HUES64 (cell line): Measurements from ENCODE around the gene ANP32B.
"Not testable (repeated sequence)": the region's sequence is repeated elsewhere in the genome, so short reads cannot be mapped to it uniquely, and the experiment has no call there.

Experiments used
- H3K27ac ChIP-seq: 2 replicates; pipeline ENCODE4 v1.7.0; 2013; ENCODE audit warnings: low read depth, low read length, inconsistent platforms
- H3K27me3 ChIP-seq: 2 replicates; pipeline ENCODE4 v1.6.1; 2013; ENCODE audit warnings: mild to moderate bottlenecking, low read length; ENCODE audit not compliant: insufficient read depth
- H3K36me3 ChIP-seq: 2 replicates; pipeline ENCODE4 v1.6.1; 2013; ENCODE audit warnings: mild to moderate bottlenecking, low read length; ENCODE audit not compliant: insufficient read depth
- H3K4me1 ChIP-seq: 2 replicates; pipeline ENCODE4 v1.6.1; 2013; ENCODE audit warnings: mild to moderate bottlenecking, low read length, moderate library complexity; ENCODE audit not compliant: insufficient read depth
- H3K4me3 ChIP-seq: 2 replicates; pipeline ENCODE4 v1.5.1; 2013; ENCODE audit warnings: mild to moderate bottlenecking, low read length, moderate library complexity
- H3K9ac ChIP-seq: 2 replicates; pipeline ENCODE4 v1.6.1; 2013; ENCODE audit warnings: mild to moderate bottlenecking, low read depth, low read length
- H3K9me3 ChIP-seq: 2 replicates; pipeline ENCODE4 v1.6.1; 2013; ENCODE audit warnings: low read depth, low read length; ENCODE audit not compliant: insufficient read depth
- WGBS: fragments of 150-250, 120-280 bp; methylation state at CpG from one replicate; pipeline ENCODE4 v1.1.7; 2013; ENCODE audit warnings: missing lambda C conversion rate; 5-methylcytosine and 5-hydroxymethylcytosine counted together

ANP32B gene

DNA sequence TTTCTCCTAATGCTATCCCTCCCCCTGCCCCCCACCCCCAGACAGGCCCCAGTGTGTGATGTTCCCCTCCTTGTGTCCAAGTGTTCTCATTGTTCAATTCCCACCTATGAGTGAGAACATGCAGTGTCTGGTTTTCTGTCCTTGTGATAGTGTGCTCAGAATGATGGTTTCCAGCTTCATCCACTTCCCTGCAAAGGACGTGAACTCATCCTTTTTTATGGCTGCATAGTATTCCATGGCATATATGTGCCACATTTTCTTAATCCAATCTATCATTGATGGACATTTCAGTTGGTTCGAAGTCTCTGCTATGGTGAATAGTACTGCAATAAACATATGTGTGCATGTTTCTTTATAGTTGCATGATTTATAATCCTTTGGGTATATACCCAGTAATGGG is 37.7 kb upstream of the ANP32B start:
- not testable (repeated sequence) for H3K9ac ChIP-seq, H3K9me3 ChIP-seq
- 81% methylated on average over 2 of the region's 2 CpGs for WGBS

DNA sequence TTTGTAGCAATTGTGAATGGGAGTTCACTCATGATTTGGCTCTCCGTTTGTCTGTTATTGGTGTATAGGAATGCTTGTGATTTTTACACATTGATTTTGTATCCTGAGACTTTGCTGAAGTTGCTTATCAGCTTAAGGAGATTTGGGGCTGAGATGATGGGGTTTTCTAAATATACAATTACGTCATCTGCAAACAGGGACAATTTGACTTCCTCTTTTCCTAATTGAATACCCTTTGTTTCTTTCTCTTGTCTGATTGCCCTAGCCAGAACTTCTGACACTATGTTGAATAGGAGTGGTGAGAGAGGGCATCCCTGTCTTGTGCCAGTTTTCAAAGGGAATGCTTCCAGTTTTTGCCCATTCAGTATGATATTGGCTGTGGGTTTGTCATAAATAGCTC is 36.0 kb upstream of the ANP32B start:
- WGBS: no CpG with 5 or more reads among the region's 2 CpGs
- H3K36me3 ChIP-seq: not testable (repeated sequence)

More for the DNA sequence above, 37.7 kb upstream of the ANP32B start:
- not testable (repeated sequence) for H3K4me1 ChIP-seq, H3K27ac ChIP-seq, H3K36me3 ChIP-seq, H3K4me3 ChIP-seq
- H3K27me3 ChIP-seq: peaks cover 44% of the 10 kb centered on the region

DNA sequence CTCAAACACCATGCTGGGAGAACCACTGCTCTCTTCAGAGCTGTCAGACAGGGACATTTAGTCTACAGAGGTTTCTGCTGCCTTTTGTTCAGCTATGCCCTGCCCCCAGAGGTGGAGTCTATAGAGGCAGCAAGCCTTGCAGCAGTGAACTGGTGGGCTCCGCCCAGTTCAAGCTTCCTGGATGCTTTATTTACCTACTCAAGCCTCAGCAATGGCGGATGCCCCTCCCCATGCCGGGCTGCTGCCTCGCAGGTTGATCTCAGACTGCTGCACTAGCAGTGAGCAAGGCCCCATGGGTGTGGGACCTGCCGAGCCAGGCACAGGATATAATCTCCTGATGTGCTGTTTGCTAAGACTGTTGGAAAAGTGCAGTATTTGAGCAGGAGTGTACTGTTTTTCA is 32.3 kb upstream of the ANP32B start:
- WGBS: 79% methylated on average over 5 of the region's 5 CpGs
- not testable (repeated sequence) for H3K36me3 ChIP-seq, H3K9me3 ChIP-seq, H3K4me3 ChIP-seq, H3K27ac ChIP-seq, H3K27me3 ChIP-seq, H3K4me1 ChIP-seq, H3K9ac ChIP-seq

More for the DNA sequence above, 36.0 kb upstream of the ANP32B start:
- not testable (repeated sequence) for H3K4me3 ChIP-seq, H3K9ac ChIP-seq, H3K27ac ChIP-seq, H3K4me1 ChIP-seq, H3K9me3 ChIP-seq
- H3K27me3 ChIP-seq: peaks cover 28% of the 10 kb centered on the region

DNA sequence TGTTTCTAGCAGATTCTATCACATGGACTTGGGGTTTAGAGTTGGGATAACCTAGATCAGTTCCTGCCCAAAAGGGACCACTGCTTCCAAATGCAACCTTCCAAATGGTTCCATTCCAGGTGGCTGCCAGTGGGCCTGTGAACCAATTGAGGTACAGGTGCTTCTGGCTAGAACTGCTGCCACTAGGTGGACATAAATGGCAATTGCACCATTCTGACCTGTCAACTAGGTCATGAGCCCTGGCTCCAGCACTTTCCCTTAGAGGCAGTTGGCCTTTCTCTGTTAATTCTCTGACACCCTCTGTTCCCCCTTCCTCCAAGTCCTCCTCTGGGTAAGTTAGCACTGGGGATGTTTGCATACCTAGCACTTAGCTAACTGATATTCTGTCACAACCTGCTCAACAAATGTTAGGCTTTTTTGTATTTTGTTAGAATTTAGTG is 28.6 kb upstream of the ANP32B start:
- H3K27ac ChIP-seq: no peak overlapping the region
- H3K9ac ChIP-seq: no peak overlapping the region

DNA sequence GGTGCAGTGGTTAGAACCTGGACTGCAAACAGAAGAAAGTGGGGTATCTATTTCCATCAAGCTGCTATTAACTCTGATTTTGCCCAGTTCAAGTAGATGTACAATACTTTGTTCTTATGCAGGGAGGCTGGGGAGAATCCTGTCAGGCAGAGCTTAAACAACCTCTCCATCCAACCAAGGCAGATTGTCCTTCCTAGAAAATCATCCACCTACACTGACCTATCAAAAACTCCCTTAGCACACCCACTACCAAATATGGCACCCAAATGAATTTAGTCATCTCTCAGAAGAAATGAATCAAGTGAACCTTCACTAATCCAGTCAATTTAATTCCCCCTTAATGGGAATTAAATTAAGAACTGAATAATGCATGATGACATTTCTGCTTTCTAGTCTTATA is 26.8 kb upstream of the ANP32B start:
- Histone ChIP-seq H3K4me1 (no peaks in the 10 kb centered on the region), H3K9ac (no peak overlapping the region), H3K27ac (no peak overlapping the region), H3K36me3 (no peaks in the 10 kb centered on the region), H3K27me3 (peaks cover 6% of the 10 kb centered on the region; the same call in 1 of the 2 replicates), H3K9me3 (0 out of 2 replicates have a peak, but pooled peaks cover 2% of the 10 kb centered on the region), H3K4me3 (no peak overlapping the region)

More for the DNA sequence above, 28.6 kb upstream of the ANP32B start:
- peaks cover 6% of the 10 kb centered on the region; the same call in 1 of the 2 replicates for H3K27me3 ChIP-seq
- no peaks in the 10 kb centered on the region for H3K4me1 ChIP-seq
- H3K4me3 ChIP-seq: no peak overlapping the region
- no peaks in the 10 kb centered on the region for H3K36me3 ChIP-seq
- peaks cover 6% of the 10 kb centered on the region; the same call in 1 of the 2 replicates for H3K9me3 ChIP-seq

DNA sequence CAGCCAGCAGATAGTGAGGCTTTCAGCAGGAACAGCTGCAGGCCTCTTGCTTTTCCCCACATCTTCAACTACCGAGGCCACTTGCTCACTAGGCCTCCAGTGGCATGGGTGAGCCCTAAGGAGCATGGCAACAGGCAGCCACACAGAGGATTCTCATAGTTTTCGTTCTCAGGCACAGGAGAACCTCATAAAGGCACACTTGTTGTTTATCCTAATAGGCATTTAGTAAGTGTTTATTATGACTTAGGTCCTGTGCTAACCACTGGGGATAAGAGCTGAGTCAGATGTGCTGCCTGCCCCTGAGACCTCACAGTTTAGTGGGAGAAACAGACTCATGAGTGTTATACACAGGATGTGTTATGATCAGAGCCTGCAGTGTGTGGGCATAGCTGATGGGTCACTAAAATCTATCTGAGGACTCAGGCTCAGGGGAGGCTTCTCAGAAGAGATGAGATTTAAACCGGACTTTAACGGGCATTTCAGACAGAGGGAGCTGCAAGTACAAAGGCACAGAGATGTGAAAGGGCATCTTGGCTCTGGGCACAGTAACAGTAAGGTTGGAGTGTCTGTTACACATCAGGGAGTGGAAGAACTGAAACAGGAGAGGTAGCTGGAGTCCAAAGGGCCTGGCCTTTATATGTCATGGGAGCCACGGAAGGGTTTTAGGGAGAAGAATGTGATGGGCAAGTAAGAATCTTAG is 24.2 kb upstream of the ANP32B start:
- H3K9me3 ChIP-seq: no peaks in the 10 kb centered on the region
- WGBS: 82% methylated on average over 5 of the region's 5 CpGs
- H3K9ac ChIP-seq: no peak overlapping the region
- H3K27ac ChIP-seq: no peak overlapping the region
- H3K36me3 ChIP-seq: no peaks in the 10 kb centered on the region
- H3K27me3 ChIP-seq: peaks cover 24% of the 10 kb centered on the region
- H3K4me1 ChIP-seq: no peaks in the 10 kb centered on the region
- no peak overlapping the region for H3K4me3 ChIP-seq

DNA sequence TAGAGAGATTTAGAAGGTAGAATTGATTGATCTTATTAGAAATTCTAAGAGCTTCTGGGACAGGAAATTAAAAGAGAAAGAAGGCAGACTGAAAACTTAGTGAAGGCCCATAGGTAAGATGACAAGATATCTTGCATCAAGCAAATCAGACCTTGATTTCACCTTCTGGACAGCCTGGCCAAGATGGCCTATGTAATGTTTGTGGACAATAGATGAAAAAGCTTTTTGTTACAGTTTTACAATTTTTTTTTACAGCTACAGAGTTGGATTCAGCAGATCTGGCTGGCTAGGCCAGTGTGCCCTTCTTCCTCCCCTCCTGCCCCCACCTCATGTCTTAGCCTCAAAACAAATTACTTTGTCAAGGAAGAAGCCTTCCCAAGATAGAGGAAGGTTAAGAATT is 23.6 kb upstream of the ANP32B start:
- no peaks in the 10 kb centered on the region for H3K36me3 ChIP-seq
- H3K27me3 ChIP-seq: peaks cover 29% of the 10 kb centered on the region
- H3K9ac ChIP-seq: no peak overlapping the region
- no peaks in the 10 kb centered on the region for H3K9me3 ChIP-seq
- H3K4me1 ChIP-seq: no peaks in the 10 kb centered on the region
- H3K27ac ChIP-seq: no peak overlapping the region
- H3K4me3 ChIP-seq: no peak overlapping the region

DNA sequence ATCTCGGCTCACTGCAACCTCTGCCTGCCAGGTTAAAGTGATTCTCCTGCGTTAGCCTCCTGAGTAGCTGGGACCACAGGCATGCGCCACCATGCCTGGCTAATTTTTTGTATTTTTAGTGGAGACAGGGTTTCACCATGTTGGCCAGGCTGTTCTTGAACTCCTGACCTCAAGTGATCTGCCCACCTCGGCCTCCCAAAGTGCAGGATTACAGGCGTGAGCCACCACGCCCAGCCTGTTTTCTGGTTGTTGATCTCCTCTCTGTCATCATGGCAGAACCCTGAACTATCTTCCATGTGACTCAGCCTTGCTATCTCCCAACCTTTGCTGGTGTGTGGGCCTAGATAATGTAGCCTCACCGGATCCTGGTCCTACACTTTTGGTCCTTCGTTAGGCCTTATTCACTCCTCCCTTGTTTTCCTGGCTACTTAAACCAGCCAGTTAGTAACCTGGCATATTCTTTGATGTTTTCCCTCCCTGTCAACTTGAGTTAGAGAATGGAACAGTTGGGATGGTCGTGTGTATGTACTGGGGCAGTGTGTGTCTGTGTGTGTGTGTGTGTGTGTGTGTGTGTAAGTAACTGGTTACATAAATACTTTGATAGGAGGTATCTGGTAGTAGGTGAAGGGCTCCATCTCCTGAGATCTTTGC is 22.3 kb upstream of the ANP32B start:
- H3K36me3 ChIP-seq, H3K9ac ChIP-seq, H3K27ac ChIP-seq, H3K4me1 ChIP-seq, H3K4me3 ChIP-seq, H3K9me3 ChIP-seq: not testable (repeated sequence)
- H3K27me3 ChIP-seq: peaks cover 41% of the 10 kb centered on the region
- WGBS: 88% methylated on average over 9 of the region's 9 CpGs

DNA sequence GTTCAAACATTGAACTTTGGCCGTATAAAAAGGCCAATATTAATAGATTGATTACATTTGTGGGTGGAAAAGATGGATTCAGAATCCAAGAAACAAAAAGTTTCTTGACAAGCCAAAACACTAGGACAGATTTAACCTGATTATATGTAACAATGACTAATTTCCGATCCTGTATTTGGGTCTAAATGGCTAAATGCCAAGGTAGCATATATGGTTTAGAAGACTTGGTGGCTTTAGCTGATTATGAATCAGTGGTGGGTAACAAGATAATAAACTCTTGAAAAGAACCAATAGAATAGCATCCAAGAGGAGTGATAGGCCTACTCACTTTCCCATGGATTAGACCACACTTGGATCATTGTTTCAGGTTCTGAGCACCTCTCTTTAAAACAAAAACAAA is 21.8 kb upstream of the ANP32B start:
- H3K27ac ChIP-seq: no peak overlapping the region
- no peaks in the 10 kb centered on the region for H3K9me3 ChIP-seq
- peaks cover 41% of the 10 kb centered on the region for H3K27me3 ChIP-seq
- 86% methylated on average over 2 of the region's 2 CpGs for WGBS
- H3K4me1 ChIP-seq: no peaks in the 10 kb centered on the region
- no peak overlapping the region for H3K4me3 ChIP-seq
- H3K36me3 ChIP-seq: no peaks in the 10 kb centered on the region
- H3K9ac ChIP-seq: no peak overlapping the region

DNA sequence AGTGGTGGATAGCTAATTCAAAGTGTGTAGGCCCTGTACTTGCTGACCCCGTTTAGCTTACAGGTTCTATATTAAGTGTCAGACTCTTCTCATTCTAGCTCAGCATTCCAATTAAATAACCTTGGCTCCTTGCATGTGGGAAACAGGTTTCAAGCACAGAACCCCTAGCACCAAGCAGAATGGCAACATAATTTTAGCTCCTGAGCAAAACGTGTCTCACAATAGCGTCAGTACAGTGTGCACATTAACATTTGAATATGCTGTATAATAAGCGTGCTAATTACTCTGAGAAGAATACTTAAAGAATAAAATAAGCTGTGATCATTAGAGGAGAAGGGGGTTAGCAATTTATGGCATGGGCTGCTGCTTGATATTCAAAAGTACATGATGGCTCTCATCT is 21.0 kb upstream of the ANP32B start:
- Histone ChIP-seq H3K4me3 (no peak overlapping the region), H3K36me3 (no peaks in the 10 kb centered on the region), H3K27me3 (peaks cover 41% of the 10 kb centered on the region), H3K27ac (no peak overlapping the region), H3K9me3 (no peaks in the 10 kb centered on the region), H3K4me1 (no peaks in the 10 kb centered on the region), H3K9ac (no peak overlapping the region)
- WGBS: 90% methylated on average over 4 of the region's 4 CpGs

DNA sequence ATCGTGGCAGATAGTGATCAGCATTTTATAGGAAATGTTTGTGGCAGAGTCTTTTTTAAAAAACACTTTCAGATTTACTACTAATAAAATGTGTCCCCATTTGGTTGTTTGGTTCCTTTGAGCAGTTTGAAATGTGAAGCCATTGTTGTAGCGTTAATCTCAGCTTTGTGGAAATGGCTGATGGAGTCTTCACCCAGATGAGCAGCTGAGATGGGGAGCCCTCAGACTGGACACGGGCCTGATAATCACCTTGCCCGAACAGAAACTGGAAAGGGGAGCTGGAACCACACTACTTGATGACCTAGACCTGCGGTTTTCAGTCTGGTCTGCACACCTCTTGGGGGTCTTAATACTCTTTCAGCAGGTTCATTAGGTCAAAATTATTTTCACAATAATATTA is 20.6 kb upstream of the ANP32B start:
- H3K4me3 ChIP-seq: no peak overlapping the region
- no peaks in the 10 kb centered on the region for H3K9me3 ChIP-seq
- H3K4me1 ChIP-seq: no peaks in the 10 kb centered on the region
- no peaks in the 10 kb centered on the region for H3K36me3 ChIP-seq
- H3K27me3 ChIP-seq: peaks cover 42% of the 10 kb centered on the region
- H3K9ac ChIP-seq: no peak overlapping the region
- 95% methylated on average over 5 of the region's 5 CpGs for WGBS
- H3K27ac ChIP-seq: no peak overlapping the region
